22Rv1 (cell line): Measurements from ENCODE around the gene B3GAT3.

ENCODE experiments used
- H3K27ac ChIP-seq: fragments of 450-650 bp; 2 replicates; pipeline ENCODE4 v1.5.1; 2017
- ZFX ChIP-seq: fragments of 450-650 bp; IDR thresholded peaks from 2 replicates; pipeline ENCODE4 v1.6.1; 2017; ENCODE audit warnings: antibody characterized with exemption, borderline replicate concordance
- TF ChIP-seq, protein P1 (sequence below): fragments of 450-650 bp; IDR thresholded peaks from 2 replicates; pipeline ENCODE4 v1.5.1; 2017; ENCODE audit warnings: mild to moderate bottlenecking

B3GAT3 gene

DNA sequence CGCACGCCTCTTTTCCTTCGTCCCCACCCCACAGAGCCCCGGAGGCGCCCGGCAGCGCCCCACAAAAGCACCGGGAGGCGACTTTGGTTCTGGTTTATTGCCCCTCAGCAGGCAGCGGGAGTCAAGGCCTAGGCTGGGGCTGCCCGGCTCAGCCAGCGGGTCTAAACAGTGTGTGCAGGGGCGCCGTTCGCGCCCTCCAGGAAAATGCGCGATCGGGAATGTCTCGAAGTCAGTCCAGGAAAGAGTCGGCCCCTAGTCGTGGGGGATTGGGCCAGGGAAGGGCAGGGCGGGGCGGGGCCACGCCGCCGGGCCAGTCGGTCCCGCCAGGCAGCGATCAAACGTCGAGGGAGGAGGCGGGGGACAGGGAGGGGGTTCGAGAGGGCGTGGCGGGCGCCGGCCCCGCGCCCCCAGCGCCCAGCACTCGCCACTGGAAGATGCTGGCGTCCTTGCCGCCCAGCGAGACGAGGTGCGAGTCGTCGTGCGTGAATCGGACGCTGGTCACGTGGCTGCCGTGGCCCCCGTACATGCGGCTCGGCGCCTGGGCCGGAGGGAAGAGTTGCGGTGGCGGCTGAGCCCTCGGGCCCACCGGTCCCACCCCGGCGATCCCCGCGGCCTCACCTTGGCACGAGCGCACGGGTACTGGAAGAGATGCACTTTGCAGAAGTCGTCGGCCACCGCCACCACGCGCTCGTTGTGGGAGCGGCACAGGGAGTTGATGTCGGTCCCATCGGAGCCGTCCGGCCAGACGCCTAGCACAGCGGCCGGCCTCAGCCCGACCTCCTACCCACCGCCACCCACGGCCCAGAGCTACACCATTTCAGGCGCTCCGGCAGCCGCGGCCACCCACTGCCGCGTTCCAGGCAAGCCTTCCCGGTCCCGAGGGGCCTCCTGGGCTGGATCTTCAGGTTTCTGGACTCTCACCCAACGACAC lies 19.4 kb downstream of the B3GAT3 start:
- peak overlapping the region; percentile 96 for H3K27ac ChIP-seq
- TF ChIP-seq ZFX: no peak

DNA sequence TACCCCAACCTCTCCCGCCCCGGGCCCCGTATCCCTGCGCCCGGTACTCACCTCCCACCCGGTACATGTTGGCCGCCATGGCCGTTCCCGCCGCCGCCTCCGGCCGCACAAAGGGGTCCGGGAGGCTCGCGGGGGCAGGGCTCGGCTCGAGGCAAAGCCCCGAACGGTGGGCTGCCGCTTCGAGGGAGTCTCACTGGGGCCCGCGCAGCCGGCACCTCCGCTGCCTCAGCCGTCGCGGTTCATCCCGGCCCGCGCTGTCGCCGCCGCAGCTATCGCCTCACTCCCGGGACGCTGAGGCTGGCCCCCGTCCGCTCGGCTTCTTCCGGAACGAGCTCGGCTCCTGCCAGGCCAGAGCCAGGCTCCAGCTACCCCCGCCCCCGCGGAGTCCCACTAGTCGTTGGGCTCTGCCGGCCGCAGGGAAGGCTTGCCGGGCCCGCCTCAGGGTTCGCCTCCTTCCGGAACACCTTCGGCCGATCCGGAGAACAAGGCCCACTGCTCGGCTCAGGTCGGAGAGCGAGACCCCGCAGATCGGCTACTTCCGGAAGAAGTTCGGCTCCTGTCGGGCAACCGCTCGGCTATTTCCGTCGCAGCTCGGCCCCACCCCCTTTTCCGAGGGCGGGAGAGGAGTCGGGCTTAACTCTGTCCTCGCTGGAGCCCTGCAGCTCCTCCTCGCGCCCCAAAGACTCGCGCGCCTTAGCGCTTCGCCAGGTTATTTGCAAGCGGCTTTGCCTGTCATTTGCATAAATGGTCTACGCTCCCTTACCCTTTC lies 20.2 kb downstream of the B3GAT3 start, which contains the start of gene MTA2:
Gene MTA2, minus strand, starts transcription at position 494 of the 769 bp plus-strand sequence. Its CDS starts 415 bp downstream, at position 79.
- TF ChIP-seq, protein P1, sequence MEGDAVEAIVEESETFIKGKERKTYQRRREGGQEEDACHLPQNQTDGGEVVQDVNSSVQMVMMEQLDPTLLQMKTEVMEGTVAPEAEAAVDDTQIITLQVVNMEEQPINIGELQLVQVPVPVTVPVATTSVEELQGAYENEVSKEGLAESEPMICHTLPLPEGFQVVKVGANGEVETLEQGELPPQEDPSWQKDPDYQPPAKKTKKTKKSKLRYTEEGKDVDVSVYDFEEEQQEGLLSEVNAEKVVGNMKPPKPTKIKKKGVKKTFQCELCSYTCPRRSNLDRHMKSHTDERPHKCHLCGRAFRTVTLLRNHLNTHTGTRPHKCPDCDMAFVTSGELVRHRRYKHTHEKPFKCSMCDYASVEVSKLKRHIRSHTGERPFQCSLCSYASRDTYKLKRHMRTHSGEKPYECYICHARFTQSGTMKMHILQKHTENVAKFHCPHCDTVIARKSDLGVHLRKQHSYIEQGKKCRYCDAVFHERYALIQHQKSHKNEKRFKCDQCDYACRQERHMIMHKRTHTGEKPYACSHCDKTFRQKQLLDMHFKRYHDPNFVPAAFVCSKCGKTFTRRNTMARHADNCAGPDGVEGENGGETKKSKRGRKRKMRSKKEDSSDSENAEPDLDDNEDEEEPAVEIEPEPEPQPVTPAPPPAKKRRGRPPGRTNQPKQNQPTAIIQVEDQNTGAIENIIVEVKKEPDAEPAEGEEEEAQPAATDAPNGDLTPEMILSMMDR: no peak
- no peak for TF ChIP-seq ZFX
- H3K27ac ChIP-seq: peak within 1 kb of the TSS; percentile 96

DNA sequence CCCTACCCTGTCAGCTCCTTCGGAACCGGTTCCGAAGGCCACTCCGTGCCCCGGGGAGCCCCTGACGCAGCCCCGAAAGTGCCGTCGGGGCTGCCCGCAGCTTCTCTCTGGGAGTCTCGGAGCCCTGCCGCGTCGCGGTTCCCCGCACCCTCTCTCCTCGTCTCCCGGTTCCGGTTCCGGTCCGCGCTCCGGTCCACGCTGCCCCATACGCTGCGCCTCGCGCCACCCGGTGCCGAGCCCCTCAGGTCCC lies 20.7 kb downstream of the B3GAT3 start:
- TF ChIP-seq ZFX: no peak
- TF ChIP-seq, protein P1: no peak
- H3K27ac ChIP-seq: peak overlapping the region; percentile 96

DNA sequence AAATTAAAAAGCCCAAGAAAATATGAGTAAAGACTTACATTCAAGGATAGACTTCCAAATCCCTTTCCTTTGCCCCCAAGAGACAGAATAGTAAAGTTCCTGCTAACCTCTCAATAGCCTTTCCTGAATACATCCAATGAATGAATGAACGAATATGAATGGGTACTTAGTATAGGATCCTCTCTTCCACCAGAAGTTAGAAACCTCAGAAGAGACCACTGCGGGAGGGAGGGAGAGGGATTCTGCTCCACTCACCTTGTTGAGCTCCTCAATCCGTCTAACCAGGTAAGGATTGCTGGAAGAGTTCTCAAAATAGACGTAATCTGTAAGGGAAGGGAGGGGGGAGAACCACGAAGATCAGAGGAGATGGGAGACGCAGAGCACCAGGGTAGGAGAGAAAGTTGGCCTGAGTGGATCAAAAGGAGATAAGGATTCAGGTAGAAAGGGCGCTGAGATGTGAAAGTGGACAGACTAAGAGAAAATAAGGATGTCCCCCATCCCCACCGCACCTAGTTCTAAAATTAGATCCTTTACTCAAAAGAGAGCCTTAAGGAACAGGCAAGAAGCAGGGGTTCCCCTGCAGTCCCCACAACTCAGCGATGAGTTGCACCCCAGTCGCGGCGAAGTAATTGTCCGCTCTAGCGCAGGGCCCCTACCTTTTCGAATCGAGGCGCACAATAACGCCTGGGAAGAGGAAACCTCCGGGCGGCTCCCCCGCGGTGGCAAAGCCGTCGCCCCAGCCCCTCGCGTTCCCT lies 21.2 kb downstream of the B3GAT3 start:
- H3K27ac ChIP-seq: peak overlapping the region; percentile 96
- TF ChIP-seq, protein P1: no peak
- no peak for TF ChIP-seq ZFX

DNA sequence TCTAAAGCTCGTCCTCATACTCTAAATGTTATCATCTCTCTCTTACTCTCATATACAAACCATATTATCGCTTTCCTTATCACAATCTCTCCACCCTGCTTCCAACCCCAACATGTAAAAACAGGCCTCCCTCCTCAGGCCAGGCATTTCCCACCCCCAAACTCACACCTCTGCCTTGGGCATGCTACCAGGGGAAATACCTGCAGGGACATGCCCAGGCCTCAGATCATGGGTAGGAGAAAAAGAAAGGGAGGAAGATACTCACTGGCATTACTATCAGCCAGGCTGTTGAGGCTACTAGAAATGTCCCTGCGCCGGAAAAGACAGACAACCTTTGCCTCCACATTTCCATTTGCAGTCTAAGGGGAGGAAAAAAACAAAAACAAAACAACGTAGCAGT lies 21.9 kb downstream of the B3GAT3 start:
- TF ChIP-seq, protein P1: no peak
- TF ChIP-seq ZFX: no peak
- peak overlapping the region; percentile 96 for H3K27ac ChIP-seq

DNA sequence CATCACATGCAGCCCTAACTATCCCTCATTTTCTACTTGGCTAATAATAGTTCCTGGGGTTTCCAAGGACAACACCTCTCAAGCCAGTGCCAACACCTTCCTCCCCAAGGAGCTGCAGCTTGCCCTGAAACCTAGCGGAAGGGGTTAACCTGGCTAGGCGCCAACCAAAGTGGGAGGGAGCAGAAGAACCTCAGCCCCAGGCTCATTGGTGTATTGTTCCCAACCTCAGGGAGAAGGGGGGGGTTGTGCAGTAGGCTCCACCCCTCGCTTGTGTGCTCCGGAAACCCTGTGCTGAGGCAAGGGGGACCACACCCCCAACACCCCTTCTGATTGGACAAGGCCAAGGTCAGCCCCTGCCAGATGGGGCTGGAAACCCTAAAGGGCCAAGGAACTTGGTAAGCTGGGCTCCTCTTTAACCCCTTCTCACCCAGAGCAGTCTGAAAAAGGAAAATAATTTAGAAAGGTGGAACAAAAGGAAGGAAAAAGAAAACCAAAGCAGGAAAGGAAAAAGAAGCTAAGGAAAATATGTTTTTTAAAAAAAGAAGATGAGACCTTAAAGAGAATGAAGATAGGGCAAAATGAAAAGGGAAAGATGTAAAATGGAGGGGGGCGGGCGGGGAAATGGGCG lies 22.6 kb downstream of the B3GAT3 start:
- no peak for TF ChIP-seq ZFX
- TF ChIP-seq, protein P1: no peak
- peak overlapping the region; percentile 96 for H3K27ac ChIP-seq

DNA sequence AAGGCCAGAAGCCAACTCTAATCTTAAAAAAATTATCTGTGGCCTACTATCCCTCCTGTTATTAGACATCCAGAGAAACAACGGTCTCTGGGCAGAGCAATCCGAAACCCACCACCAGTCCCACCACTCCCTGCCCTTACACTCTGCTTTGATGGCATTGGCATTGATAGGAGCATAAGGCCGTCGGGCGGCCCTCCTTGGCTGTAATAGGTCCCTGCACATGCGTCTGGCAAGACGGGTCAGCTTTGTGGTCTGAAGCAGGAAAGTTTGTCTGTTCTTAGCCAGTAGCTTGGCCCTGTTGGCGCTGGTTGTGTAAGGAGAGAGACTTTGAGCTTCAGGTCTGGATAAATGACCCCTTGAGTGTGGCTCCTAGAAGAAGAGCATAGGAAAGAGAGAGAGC lies 26.7 kb downstream of the B3GAT3 start:
- H3K27ac ChIP-seq: 0 out of 2 replicates have a peak overlapping the region, but pooled peaks have one; percentile 20
- no peak for TF ChIP-seq ZFX
- TF ChIP-seq, protein P1: no peak
